HG03159 (cell line): ENCODE results near the gene CACNA2D3.

Experiments used
- ATAC-seq: cut with Tn5 transposase; IDR thresholded peaks from one replicate; pipeline ENCODE4 v1.9.1; 2021; ENCODE audit warnings: mild to moderate bottlenecking, moderate library complexity; ENCODE audit not compliant: unreplicated experiment

Gene CACNA2D3

DNA sequence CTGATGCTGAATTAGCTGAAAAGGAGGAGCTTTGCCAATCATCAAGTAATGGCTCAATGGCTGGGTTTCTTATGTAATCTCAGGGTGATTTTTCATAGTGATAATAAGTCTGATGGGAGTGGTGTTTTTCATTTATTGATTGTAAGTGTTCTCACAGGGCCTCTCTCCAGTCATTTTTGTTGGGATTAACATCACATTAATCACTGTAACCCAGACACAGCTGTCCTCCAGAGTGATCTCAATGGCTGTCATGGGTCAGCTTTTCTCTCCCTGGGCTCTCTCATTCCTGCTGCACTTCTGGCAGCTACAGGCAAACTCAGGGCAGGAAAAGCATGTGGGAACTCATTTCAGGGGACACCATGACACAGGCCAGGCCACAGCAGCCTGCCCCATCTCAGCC is 642.6 kb downstream of the CACNA2D3 start:
- ATAC-seq: no peak

DNA sequence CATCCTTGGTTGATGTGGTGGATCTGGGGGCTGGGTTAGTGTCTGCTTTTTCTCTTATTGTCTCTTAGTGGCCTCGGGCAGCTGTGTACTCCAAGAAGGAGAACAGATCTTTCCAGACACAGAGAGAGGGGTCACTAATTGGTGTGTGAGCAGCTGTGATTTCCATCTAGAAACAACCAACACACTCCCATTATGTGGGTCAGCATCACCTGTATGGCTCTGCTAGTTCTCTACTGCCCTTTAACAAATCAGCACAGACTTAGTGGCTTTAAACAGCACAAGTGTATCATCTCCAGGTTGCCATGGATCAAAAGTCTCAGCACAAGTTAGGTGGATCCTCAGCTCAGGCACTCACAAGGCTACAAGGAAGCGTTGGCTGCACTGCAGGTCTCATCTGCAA is 648.7 kb downstream of the CACNA2D3 start:
- no peak for ATAC-seq

DNA sequence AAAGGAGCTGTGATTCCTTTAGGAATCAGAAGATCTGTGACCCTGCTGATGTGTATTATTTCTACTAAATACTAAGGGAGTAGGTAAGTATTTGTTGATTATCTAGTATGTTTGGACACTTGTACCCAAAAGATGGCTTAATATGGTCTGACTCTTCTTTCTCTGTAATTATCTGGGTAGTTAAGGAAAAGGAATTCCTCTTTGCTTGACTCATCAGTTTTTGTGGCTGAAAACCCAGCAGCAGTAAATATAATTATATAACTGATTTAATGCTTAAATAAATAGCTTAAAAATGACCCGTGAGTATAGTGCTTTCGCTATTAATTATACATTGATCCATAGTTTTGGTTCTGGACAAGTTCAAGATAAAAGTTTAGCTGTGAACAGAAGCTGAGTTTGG is 649.7 kb downstream of the CACNA2D3 start:
- no peak for ATAC-seq

DNA sequence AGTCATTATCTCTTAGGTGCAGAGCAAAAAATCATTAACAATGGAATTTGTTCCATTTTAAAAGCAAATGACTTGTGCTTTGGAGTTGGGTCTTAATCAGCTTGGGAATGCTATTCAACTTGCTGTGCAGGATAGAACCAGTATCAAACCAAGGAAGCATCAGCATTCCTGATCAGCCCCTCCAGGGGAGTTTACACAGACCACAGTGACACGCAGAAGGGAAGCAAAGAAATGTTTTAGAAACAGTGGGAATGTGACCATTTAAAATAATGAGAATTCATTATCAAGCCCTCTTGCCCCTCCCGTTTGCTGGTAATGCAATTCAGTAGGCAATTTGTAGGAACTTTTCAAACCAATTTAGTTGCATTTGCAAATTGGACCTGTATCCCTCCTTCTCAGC is 650.4 kb downstream of the CACNA2D3 start:
- no peak for ATAC-seq

DNA sequence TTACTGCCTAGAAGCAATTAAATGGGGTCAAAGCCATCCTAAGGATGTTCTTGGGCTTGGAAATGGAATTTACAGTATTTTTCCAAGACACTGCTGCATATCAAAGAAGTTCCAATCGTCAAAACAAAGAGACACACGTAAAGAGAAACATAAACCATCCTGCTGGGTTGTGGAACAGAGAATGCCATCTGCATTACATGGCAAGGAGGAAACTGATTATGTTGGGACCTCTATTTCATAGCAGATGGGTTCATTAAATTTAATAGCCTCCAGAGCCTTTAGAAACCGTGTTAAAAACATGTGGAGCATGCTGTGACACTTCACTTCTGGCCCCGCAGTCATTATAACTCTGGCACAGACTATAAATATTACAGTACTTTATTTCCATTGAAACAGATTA is 650.9 kb downstream of the CACNA2D3 start:
- no peak for ATAC-seq

DNA sequence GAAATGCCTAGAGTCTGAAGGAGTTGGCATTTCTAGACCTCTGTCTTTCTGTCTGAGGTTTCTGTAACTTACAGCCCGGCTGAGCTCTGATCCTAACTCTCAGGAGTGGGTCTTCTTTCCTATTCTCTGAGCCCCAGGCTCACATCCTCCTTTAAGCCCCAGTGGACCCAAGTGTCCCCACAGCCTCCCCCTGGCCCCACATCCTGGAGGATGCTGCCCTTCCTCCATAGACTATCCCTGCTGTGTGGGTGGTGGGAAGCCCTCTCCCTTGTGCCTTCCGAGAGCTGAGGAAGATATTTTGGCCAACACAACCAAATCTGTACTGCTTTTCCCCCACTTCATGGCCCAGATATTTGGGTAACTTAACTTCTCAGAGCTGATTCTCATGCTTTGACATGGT is 654.2 kb downstream of the CACNA2D3 start:
- ATAC-seq: no peak

DNA sequence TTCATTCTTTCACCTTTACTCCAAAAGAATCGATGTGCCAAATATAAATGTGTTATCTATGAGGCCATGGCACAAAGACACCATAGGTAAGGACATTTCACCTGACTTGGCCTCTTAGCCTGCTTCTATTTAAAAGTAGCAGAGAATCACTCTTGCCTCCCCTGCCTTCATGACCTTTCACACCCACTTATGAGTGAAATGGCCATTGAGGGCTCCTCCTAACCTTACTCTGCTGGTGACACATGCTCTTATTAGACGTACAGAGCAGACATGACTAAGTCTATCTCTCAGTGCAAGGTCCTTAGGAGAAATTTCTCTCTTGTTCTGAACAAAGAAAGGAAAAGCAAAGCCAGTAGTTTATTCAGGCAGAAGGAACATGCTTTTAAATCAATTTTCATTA is 654.8 kb downstream of the CACNA2D3 start:
- ATAC-seq: no peak

DNA sequence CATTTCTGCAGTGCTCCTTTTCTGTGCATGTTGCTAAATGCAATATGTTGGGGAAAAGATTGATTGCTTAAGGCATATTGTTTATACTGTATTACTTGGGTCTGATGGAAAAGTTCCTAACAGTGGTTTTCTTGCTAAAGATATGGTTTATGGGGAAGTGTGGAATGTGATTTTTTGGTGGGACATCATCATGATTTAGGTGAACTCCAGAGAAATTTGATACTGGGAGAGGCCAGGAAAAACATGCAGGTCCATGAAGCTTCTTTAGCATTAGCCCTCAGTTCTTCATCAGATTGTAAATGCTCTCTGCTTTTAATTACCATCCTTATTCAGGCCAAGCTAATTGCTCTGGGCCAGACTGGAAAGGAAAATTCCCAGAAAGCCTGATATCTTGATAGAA is 658.0 kb downstream of the CACNA2D3 start:
- ATAC-seq: no peak

DNA sequence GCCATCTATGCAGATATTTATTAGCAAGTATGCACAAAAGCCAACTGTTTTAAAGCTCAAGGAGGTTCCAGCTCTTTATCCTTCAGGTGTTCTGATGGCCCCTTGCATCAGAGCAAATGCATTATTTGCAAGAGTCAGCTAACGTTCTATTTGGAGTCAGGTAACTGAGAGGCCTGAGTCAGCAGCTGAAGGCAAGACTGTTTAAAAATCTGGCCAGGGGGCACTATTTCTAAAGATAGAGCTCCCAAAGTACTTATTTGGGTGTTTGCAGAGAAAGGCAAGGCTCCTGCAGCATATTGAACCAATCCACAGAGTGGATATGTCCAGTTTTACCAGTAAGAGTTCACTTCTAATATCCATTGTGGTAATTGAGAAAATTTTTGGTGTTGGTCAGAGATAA is 659.4 kb downstream of the CACNA2D3 start:
- ATAC-seq: no peak

DNA sequence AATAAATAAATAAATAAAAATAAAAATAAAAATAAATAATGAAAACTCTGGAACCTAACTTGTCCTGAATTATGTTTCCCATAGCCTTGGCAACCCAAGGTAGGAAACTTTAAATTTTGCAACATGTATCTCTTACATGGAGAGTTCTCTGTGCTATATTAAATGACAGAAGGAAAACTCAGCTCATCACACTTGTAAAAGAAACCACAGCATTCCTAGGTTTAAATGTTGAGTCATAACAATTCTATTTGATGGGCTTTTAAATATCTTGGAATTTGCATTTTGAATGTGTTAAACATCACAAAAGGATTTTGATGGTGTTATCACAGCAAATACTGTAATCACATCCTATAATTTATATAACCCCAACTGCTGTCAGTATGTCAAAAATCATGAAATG is 661.3 kb downstream of the CACNA2D3 start:
- no peak for ATAC-seq

DNA sequence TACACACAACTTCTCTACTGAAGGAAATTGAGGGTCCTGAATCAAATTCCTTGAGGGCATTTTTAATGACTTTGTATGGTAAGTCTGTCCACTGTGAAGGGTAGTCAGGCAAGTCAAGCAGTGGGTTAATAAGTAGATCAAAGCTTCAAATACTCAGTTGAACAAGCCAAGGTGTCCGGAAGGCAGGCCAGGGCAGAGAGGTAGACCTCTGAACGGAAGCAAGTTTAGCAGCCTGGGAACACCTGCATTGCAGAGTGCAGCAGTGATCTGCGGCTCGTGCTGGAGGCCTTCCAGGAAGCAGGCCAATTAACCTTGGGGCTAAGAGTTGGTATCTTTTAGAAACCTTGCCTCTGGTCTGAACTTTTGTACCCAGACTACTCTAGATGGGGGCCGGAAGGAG is 661.7 kb downstream of the CACNA2D3 start:
- no peak for ATAC-seq

DNA sequence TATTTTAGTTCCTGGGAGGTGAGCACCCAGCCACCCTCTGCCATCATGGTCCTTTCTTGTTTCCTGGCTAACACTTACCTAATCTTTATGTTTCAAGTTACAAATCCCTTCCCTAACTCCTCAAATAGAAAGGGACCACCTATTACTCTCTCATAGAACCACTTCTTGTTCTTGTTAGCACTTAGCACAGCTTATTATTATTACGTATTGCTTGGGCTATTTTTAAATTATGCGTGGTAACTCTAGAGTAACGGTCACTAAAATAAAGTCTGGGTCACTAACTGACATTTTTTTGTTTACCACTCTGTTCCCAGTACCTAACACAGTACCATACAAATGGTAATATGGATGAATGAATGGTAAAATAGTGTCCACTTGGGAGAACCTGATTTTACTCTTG is 663.6 kb downstream of the CACNA2D3 start:
- ATAC-seq: no peak

DNA sequence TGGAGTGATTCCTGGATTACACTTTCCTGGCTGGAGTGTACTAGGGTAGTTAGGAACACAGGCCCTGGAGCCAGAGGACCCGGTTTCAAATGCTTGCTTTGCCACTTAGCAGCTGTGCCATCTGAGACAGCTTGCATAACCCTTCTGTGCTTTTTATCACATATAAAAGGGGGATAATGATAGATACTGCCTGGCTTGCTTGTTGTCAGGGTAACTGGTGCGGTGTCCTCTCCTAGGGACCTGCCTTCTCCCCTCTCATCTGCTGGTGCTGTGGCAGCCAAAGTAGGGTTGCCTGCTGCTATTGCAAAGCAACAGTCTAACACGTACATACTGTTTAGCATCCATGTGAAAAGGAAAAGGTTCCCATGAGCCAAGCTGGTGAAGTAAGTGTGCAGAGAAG is 667.7 kb downstream of the CACNA2D3 start:
- no peak for ATAC-seq

DNA sequence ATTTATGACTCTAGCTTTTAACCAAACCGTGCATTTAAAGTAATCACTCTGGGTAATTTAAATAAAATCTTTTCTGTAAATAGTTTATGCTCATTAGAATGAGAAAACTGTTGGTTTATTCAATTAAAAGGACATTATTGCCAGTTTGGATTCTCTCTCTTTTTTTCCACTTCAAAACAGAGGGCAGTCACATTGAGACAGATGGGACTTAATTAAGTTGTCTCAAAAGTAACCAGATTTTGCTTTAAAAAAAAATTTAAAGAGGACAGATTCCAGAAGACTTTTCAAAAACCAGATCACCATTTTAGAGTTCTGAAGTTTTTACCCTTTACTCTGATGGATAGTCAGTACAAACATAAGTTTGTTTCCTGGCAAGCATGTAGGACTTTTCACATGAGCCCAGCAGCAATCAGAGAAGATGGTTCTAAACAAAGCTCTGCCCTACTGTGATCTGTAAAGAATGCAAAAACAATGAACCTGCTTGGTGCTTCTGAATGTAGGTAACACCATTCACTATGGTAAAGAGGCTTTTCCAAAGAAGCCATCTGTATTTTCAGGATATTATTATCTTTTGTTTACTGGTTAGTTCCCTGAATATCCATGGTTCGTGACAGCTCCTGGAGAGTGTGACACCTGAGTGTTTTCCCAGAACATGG is 669.3 kb downstream of the CACNA2D3 start:
- no peak for ATAC-seq

DNA sequence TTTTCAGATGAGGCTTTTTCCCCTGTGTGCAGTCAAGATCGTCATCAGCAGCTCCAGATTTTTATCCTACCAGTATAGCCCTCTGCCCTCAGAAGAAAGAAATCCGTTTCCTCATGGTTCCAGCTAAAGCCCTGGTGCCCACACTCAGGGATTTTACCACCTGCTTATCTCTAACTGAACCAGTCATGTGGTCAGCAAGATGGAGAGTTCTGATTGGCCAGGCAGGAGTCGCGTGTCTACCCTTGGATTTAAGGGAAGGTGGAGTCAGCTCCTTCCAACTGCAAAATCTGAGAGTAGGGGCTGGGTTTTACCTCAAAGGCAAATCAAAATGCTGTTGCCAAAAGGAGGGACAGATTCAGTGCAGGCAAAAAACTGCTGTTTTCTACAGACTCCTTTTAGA is 670.2 kb downstream of the CACNA2D3 start:
- no peak for ATAC-seq

DNA sequence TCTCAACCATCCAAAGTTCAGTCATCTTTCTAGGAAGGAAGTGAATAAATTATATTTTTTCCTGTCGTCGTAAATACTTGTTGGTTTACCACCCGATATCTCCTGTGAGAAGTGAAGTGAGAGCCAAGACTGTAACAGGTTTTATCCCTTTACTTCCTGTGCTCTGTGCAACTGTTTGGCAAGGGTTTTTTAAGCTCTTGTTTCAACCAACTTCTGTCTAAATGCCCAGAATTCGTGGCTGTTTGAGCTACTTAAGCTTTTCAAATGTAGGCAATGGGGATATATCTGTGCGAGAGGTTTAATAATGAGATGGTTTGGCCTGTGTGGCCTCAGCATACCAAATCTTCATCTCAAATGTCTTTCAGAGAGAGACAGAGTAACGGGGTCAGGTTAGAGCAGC is 670.8 kb downstream of the CACNA2D3 start:
- no peak for ATAC-seq

DNA sequence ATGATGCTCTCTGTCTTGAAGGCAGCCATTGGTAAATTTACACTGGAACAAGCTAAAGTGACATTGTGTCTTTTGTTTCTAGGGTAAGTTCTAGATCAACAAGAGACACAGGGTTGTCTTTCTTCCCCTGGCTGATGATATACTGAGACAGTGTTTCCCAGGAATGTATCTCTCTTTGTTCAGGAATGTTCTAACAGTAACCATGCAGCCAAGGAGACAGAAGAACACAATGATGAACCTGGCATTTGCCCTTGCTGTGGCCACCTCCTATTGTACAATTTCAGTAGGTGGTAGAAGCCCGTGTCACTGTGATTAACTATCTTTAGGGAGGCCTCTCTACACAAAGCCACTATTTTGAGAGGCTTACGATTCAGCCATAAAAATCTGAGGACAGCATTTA is 674.8 kb downstream of the CACNA2D3 start:
- no peak for ATAC-seq

DNA sequence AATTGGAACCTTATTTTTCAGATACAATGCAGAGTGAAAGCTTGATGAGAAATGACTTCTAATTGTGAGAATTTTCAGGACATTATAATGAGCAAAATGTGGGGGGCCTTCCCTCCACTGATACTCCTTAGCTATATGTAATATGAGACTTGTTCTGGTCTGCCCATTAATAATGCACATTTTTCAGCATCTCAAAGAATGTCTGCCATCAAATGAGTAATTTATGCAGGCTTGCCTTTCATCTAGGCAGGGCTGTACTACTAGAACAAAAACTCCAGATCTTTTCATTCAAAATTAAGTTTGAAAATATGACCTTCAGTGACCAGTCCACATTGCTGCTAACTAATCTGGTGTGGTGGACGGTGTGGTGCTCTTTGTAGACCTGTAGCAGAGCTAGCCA is 678.1 kb downstream of the CACNA2D3 start:
- ATAC-seq: no peak

DNA sequence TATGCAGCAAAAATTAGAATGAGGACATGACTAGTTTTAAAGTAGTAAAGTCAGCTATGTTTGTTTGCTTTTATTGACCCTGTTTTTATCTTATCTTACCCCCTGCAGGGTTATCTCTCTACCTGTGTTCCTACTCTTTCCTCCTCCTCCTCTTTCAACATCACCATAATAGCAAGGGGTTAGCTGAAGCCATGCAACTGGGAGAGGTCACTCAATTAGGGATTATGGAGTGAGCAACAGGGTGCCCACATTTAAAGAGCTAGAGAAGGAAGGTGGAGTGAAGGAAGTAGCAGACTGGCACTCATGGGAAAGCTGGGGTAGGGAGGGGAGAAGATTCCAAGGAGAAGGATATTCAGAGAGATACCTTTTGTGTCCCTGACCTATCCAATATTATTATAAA is 679.6 kb downstream of the CACNA2D3 start:
- ATAC-seq: no peak

DNA sequence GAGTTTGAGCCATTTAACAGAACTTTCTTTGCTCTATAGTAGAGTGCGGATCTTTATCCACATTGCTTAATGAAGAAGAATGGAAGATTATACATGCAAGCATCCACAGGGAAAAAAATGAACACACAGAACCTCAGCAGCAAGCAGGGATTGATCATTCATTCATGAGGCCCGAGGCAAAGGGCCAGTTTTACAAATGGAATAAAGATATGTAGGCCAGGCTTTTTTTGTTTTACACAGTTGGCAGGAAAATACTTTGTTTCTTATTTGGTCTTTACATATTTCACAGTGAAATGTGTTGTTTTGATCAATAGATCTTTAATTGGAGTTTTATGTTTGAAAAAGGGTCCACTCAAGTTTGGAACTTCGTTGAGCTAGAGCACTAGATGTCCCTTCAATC is 688.0 kb downstream of the CACNA2D3 start:
- no peak for ATAC-seq

DNA sequence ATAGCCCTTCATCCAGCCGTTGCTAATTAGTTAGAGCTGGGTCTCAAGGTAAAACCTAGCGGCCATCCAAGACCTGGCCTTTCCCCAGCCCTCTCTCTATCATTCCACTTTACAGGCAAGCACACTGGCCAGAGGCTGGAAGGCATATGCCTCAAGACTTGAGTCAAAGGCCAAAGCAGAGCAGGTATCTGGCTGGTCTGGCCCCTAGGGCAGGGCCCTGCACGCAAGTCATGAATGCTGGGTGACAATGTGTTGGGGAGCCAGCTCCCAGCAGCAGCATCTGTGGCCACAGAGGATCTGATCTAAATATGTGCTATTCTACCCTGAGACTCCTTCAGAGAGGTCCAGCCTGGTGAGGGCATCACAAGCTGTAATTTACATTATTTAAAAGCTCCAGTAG is 691.9 kb downstream of the CACNA2D3 start:
- no peak for ATAC-seq

DNA sequence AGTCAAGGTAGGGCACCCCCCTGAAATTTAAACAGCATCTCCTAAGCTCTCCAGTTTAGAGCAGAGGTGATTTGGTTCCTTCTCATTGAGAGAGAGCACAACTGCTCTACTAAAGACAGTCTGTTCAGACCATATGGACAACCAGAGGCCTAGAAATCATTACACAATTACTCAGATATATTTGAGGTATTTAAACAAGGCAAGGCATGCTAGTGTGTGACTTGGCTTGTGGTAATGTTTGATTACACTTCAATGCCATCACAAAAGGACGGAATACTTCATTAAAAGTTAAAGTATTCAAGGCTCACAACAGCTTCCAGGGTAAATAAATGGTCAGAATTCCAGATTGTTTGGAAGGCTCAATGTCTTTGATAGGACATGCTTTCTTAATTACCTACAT is 695.3 kb downstream of the CACNA2D3 start:
- no peak for ATAC-seq

DNA sequence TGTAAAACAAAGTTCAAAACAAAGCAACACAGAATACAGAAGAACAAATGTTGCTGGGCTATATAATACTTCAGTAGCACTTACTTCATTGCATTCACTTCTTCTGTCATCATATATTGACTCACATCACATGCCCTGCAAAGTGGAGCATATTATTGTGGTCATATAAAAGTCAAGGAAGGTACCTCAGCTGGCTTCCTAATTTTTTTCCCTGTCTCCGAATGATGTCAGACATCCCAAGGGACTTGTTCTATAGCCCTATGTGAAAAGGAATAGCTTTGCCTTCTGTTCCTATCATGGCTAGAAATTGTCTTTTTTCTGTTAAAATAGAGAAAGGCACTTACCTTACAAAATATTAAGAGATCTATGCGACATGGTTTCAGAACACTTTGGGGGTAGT is 696.1 kb downstream of the CACNA2D3 start:
- ATAC-seq: no peak

DNA sequence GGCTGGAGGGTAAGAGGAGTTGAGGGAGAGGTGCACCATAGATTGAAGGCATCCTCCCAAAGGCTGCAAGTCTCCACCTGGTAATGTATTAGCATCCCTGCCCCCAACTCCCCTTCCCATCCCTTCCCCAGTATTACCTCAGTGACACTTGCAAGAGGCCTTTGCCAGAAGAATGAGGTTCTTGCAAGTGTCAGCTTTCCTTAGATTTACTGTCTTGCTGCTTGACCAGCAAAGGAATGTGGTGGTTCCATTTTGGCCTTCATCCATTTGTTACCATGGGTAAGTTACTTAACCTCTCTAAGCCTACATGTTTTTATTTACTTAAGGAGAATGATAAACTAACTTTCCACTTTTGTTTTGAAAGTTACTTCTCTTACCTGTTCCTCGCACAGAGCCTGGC is 696.6 kb downstream of the CACNA2D3 start:
- ATAC-seq: no peak
